Stimulated activated CD8-positive, alpha-beta memory T cell treated with anti-CD3 and anti-CD28 coated beads, Interleukin-2, amount 100 ng/mL, for 48 hours (primary cell): ENCODE data around the gene TCF23.
"Not testable (repeated sequence)": the region's sequence is repeated elsewhere in the genome, so short reads cannot be mapped to it uniquely, and the experiment has no call there.

Experiments
- DNase-seq, 2 donors: peaks; one replicate each; pipeline ENCODE4 v3.0.0-alpha.2; 2020; ENCODE audit warnings: low read depth in 2 of 2

Gene TCF23

DNA sequence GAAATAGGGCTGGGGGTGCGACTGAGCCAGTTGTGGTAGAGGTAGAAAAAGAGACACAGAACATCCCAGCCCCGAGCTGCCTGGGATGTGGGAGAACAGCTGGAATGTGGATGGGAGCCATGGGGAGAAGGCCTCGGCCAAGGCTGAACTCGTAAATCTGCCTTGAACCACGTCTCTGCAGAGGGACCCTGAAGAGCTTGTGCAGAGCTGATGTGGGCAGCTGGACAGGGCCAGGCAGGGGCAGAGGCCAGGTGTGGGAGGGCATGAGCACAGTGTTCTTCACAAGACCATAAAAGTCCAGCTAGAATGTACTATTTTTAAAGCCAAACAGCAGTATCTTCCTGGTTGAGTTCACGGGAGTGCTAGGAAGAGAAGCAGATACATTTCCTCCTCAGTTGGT is 5.7 kb downstream of the TCF23 start:
- no peak for DNase-seq

- DNase-seq = no peak
These were observed 6.3 kb downstream of the TCF23 start for GRCh38 chr2:27155069-27155520.

GRCh38 chr2:27158468-27158867 is 9.7 kb downstream of the TCF23 start:
- DNase-seq = no peak

DNA sequence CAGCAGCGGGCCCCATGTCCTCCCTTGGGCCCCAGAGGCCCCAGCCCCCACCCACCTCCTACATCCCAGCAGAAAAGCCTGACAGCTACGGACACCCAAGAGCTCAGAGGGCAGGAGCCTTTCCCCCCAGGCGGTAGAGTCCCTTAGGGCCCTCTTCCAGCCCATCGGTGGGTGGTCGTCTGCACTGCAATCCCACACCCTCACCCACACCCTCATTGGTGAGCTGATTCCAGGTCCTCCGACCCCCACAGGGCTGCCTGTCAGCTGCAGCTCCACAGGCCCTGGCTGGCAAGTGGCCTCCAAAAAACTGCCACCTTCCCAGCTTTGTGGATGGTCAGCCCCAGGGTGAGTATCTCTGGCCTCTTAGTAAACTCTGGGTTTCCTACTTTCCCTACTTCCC is 10.5 kb downstream of the TCF23 start:
- no peak for DNase-seq

GRCh38 chr2:27160191-27160590 is 11.4 kb downstream of the TCF23 start:
- DNase-seq = no peak

DNA sequence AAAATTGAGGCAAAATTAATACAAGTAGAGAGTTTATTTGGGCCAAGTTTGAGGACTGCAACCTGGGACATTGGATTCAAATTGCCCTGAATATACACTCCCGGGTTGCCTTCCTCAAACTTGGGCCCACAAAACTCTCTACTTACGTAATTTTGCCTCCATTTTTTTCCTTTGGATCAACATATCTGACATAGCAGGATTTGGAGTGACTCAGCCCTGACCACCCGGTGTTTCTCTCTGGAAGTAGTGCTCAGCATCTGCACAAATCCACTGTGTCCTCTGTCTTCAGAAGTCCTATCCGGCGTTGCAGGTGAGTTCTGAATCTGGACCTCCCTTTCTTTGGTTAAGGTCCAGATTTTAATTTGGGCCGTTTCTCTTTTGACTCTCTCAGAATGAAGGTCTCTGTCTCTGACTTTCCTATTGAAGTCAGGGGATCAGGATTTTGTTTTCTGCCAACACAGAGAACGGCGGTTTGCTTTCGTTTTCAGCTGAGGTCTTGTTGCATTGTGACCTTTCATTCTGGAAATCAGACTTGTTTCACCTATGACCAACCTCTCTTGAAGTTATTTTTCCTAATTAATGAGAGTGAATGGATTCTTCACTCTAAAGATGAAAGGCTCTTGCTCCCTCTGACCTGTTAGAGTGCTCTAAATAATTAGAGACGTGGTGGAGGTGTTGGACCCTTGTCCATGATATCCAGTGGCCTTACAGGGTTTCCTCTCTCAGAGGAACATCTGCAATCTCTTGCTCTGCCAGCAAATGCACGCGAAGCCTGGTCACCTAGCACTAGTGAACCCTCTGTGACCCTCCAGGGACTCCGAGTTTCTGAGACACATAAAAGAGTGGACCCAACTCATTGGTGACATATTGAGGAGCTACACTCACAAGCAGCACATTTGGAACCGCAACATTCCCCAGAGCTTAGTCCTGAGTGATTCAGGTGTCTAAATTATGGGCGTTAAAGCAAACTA is 13.6 kb downstream of the TCF23 start:
- no peak for DNase-seq

- DNase-seq = no peak
These were observed 16.4 kb downstream of the TCF23 start for GRCh38 chr2:27164960-27165763.

DNA sequence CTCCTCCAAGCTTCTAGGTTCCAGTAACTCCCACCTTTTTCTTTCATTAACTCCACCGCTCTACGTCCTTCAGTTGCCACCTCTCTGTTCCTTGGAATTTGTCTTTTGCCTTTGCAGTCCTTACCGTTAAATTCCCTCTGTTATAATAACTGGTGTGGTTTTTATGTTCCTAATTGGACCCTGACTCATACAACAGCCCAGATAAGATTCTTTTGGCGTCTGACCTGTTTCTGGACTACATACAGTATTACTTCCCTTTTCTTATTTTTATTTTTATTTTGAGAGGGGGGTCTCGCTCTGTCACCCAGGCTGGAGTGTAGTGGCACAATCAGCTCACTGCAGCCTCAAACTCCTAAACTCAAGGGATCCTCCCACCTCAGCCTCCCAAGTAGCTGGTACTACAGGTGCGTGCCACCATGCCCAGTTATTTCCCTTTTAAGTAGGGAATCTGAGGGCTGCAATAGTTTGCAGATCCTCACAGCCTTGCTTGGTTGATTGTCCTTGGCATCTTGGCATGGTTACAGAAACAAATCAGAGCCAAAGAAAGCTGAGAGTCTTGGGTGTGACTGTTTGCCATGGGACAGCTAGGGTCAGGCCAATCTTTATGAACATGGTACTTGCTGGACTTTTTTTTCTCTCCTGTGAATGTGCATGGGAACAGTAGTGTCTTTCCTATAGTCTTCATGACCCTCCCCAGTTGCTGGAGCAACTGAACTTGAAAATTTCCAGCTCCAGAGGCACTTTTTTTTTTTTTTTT is 22.0 kb downstream of the TCF23 start:
- DNase-seq = no peak

DNA sequence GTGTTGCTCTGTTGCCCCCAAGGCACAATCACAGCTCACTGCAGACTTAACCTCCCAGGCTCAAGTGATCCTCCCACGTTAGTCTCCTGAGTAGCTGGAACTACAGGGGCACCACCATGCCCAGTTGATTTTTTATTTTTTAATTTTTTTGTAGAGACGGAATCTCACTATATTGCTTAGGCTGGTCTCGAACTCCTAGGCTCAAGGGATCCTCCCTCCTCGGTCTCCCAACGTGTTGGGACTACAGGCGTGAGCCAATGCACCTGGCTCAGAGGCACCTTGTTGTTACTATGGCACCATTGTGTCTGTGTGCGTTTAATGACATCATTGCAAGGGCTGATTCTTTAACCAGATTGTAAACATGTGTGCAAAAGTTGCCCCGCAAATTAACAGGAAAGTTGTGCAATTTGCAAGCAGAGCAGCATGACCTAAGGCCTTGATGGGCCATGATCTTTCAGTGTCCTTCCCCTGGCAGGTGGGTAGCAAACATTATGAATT is 22.6 kb downstream of the TCF23 start:
- no peak for DNase-seq

DNA sequence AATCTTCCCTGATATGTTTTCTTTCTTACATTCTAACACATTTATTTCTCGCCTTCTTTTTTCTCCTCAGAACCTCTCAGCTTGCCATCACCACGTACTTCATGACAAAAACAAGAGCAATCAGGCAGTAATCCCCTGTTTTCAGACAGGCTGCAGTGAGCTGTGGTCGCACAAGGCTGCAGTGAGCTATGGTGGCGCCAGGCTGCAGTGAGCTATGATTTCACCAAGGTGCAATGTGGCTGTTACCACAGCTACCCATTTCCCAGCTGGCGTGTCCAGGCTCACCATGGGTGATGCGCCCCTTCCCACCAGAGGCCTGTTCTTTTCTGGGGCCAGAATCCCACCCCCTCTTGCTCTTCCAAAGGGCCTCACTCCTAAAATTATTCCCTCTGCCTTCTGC is 25.8 kb downstream of the TCF23 start:
- DNase-seq = no peak

GRCh38 chr2:27175330-27175729 is 26.5 kb downstream of the TCF23 start:
- no peak for DNase-seq

GRCh38 chr2:27175781-27176180 is 27.0 kb downstream of the TCF23 start:
- DNase-seq = not testable (repeated sequence)

GRCh38 chr2:27177441-27178351 is 28.9 kb downstream of the TCF23 start:
- no peak for DNase-seq

DNA sequence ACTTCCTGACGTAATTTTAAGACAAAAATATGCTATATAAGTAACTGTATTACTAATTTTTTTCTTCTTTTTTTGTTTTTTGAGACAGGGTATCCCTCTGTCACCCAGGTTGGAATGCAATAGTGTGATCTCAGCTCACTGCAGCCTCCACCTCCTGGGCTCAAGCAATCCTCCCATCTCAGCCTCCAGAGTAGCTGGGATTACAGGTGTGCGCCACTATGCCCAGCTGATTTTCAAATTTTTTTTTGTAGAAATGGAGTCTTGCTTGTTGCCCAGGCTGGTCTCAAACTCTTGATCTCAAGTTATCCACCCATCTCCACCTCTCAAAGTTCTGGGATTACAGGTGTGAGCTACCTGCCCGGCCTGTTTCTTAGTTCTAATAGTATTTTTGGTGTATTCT is 29.7 kb downstream of the TCF23 start:
- no peak for DNase-seq

DNA sequence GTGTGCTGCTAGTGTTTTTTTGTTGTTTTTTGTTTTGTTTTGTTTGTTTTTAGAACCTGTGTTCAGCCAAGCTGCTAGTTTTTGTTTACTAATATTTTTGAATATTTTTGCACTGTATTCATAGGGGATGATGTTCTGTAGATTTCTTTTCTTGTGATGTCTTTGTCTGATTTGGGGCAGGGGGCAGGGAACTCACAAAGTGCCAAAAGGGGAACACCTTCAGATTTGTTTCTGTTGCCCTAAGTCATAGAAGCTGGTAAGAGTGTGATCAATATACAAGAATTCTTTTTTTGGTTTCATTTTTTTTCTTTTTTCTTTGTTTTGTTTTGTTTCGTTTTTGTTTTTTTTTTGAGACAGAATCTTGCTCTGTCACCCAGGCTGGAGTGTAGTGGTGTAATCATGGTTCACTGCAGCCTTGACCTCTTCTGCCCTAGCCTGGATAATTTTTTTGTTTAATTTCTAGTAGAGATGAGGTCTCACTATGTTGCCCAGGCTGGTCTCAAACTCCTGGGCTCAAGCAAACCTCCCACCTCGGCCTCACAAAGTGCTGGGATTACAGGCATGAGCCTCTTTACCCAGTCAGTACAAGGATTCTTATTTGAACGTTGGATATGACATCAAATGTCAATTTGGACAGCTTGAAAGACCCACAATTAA is 30.7 kb downstream of the TCF23 start:
- no peak for DNase-seq

DNA sequence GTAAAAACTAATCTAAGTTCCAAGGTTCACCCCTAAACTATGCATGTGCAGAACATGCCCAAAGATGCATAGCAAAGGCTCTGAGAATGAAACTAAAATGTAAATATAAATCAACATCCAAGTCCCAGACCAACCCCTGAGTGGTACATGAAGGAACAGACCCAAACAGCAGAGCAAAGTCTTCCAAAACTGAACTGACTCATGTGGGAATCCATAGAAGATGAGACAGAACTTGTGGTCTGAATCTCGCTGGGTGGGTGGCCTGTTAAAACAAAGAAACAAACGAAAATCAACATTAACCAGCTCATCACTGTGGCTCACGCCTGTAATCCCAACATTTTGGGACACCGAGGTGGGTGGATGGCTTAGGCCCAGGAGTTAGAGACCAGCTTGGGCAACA is 33.5 kb downstream of the TCF23 start:
- no peak for DNase-seq

DNA sequence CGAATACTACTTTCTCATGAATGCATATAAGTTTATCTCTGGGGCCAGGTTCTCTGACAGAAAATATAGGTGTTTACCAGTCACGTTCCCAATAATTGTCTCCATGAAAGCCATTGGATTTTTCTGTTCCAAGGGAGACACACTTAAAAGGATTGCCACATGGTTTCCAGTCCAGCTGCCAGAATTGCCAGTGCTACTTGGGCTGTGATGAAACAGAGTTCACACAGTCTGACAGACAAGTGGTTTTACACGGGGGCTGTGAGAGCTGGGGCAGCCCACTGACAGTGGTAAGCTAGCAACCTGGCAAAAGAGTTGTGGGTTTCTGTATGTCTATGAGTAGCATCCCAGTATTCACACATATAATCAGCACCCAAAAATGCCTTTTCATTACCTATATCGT is 35.3 kb downstream of the TCF23 start:
- DNase-seq = no peak

- DNase-seq = no peak
These were observed 36.7 kb downstream of the TCF23 start for GRCh38 chr2:27185331-27186026.

DNA sequence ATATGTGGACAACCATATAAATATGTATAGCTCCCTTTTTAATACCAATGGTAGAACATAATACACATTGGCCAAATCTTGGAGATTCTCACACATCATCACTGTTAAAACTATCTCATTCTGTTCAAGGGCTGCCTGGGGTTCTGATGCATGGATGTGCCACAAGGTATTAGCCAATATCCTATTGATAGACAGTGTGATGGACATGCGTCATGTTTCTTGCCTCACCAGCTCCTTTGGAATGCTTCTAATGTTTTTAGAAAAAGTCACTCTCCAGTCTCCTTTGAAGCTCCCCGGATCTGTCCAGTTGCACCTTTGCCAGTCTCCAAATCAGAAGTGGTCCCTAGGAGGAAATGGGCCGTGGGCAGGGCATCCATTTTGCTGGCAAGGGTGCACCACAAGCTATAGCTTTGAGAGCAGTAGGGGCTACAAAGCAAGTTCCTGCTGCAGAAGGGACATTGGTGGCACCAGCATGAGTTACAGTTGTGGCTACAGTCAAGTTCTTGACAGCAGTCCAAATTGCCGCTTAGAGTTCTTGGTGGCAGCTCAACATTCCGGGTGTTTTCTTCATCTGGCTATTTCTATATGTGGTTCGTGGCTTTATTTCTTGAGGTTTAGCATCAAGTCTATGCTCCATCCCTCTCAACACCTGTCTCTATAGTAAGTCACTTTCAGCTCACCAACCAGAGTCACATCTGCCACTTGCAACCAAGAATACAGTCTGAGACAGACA is 38.0 kb downstream of the TCF23 start:
- no peak for DNase-seq
